HFF-Myc (cell line): ENCODE measurements around the gene AHNAK2.

Source experiments
- DNase-seq: peaks from one replicate; pipeline ENCODE4 v3.0.0-alpha.2; 2011; ENCODE audit warnings: low read depth; ENCODE audit errors: extremely low read depth
- H3K4me3 ChIP-seq: replicated peaks from 2 replicates; pipeline ENCODE4 v1.5.1; 2011; ENCODE audit warnings: low read depth, mild to moderate bottlenecking, control low read depth, low read length
- CTCF ChIP-seq: IDR thresholded peaks from 2 replicates; pipeline ENCODE4 v1.5.1; 2012; ENCODE audit warnings: mild to moderate bottlenecking, low read depth, low read length, control low read depth; ENCODE audit errors: missing control alignments

Gene AHNAK2

GRCh38 chr14:105011312-105011990 lies 33.3 kb upstream of the AHNAK2 start:
- TF ChIP-seq CTCF, result no peak
- no peak for DNase-seq

GRCh38 chr14:105010891-105011291 lies 32.7 kb upstream of the AHNAK2 start:
- no peak overlapping the region for H3K4me3 ChIP-seq
- DNase-seq, result no peak
- no peak for TF ChIP-seq CTCF

More at GRCh38 chr14:105011312-105011990, 33.3 kb upstream of the AHNAK2 start:
- H3K4me3 ChIP-seq, result no peak overlapping the region

- DNase-seq, result no peak
- H3K4me3 ChIP-seq, result no peak overlapping the region
- TF ChIP-seq CTCF, result no peak
Observed at GRCh38 chr14:105010106-105010505, 31.9 kb upstream of the AHNAK2 start.

GRCh38 chr14:105007593-105008264 lies 29.6 kb upstream of the AHNAK2 start:
- TF ChIP-seq CTCF, result no peak
- no peak overlapping the region for H3K4me3 ChIP-seq
- no peak for DNase-seq

- no peak for TF ChIP-seq CTCF
- DNase-seq, result no peak
- no peak overlapping the region for H3K4me3 ChIP-seq
Observed at GRCh38 chr14:105006831-105007592, 28.8 kb upstream of the AHNAK2 start.

- no peak for DNase-seq
- no peak overlapping the region for H3K4me3 ChIP-seq
- no peak for TF ChIP-seq CTCF
Observed at GRCh38 chr14:105005929-105006830, 28.0 kb upstream of the AHNAK2 start.
